C4-2B (cell line): ENCODE measurements around the gene MRPL50.

Source experiments
- H3K27ac ChIP-seq: fragments of 450-650 bp; 2 replicates; pipeline ENCODE4 v1.5.1; 2017
- CTCF ChIP-seq: fragments of 450-650 bp; conservative IDR thresholded peaks from 2 replicates; pipeline ENCODE4 v1.5.1; 2017; ENCODE audit warnings: mild to moderate bottlenecking
- ZFX ChIP-seq: fragments of 450-650 bp; IDR thresholded peaks from 2 replicates; pipeline ENCODE4 v1.6.1; 2017

MRPL50 gene

GRCh38 chr9:101418518-101419430, 20.4 kb upstream of the MRPL50 start:
- H3K27ac ChIP-seq = no peak overlapping the region

GRCh38 chr9:101417977-101418376, 19.6 kb upstream of the MRPL50 start:
- no peak for TF ChIP-seq ZFX
- TF ChIP-seq CTCF = no peak

More at GRCh38 chr9:101418518-101419430, 20.4 kb upstream of the MRPL50 start:
- TF ChIP-seq CTCF = no peak
- TF ChIP-seq ZFX = no peak

GRCh38 chr9:101417389-101417788, 19.0 kb upstream of the MRPL50 start:
- H3K27ac ChIP-seq = no peak overlapping the region
- TF ChIP-seq ZFX = no peak
- TF ChIP-seq CTCF = no peak

More at GRCh38 chr9:101417977-101418376, 19.6 kb upstream of the MRPL50 start:
- H3K27ac ChIP-seq = no peak overlapping the region

- no peak overlapping the region for H3K27ac ChIP-seq
- TF ChIP-seq ZFX (no peak), CTCF (no peak)
These were observed 17.2 kb upstream of the MRPL50 start for GRCh38 chr9:101415578-101415977.

GRCh38 chr9:101414839-101415238, 16.4 kb upstream of the MRPL50 start:
- TF ChIP-seq ZFX (no peak), CTCF (no peak)

GRCh38 chr9:101409079-101409477, 10.7 kb upstream of the MRPL50 start:
- no peak for TF ChIP-seq ZFX
- TF ChIP-seq CTCF = no peak
- no peak overlapping the region for H3K27ac ChIP-seq

More at GRCh38 chr9:101414839-101415238, 16.4 kb upstream of the MRPL50 start:
- no peak overlapping the region for H3K27ac ChIP-seq

- TF ChIP-seq ZFX (no peak), CTCF (no peak)
- H3K27ac ChIP-seq = no peak overlapping the region
These were observed 10.1 kb upstream of the MRPL50 start for GRCh38 chr9:101408374-101409078.
